Urothelium cell line (cell line): ENCODE results near the gene OR5AU1.

Source experiments
- DNase-seq: peaks from one replicate; pipeline ENCODE4 v3.0.0; 2011; ENCODE audit warnings: low spot score, mixed read lengths
- FAIRE-seq: peaks from 2 replicates; lab custom pipeline; 2011; peaks lifted over from hg19 to GRCh38; lab: Jason Lieb, UNC

OR5AU1 gene

DNA sequence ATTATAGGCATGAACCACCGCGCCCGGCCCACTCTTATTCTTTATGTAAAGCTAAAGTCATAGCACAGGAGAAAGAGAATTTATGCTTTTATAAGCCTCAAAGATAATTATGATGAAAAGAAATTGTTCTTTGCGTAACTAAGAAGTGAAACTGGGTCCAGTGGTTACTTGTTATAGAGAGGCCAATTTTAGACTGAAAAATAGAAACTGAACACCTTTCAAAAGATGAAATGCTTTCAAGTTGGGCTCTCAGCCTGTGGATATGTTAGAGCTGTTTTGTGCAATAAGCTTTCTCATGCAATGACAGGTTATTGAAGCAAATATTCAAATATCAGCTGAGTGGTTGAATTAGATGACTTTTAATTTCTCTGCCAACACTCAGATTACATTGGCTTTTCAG is 47.1 kb downstream of the OR5AU1 start:
- FAIRE-seq: no peak
- DNase-seq: no peak

DNA sequence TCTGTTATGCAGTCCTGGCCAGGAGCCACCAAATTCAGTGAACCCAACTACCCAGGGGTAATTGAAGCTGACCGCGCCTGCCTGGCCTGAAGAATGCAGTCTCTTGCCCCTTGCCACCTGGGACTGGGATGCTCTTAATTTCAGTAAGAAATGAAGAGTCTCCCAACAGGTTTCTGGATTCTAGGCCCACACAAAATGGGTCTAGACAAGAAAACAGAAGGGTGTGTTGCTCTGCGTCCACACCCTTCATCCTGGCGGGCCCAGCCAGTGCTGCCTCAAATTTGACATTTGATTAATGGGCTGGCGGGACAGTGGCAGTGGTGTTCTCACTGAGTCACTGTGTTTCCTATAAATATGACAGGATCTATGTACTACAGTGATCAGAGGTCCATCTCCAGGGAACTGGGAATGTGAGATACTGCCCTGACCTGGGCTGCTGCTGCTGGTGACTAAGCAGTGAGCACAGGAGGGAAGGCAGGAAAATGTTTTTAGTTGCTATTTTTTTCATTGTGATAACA is 48.5 kb downstream of the OR5AU1 start:
- DNase-seq (no peak), FAIRE-seq (no peak)

DNA sequence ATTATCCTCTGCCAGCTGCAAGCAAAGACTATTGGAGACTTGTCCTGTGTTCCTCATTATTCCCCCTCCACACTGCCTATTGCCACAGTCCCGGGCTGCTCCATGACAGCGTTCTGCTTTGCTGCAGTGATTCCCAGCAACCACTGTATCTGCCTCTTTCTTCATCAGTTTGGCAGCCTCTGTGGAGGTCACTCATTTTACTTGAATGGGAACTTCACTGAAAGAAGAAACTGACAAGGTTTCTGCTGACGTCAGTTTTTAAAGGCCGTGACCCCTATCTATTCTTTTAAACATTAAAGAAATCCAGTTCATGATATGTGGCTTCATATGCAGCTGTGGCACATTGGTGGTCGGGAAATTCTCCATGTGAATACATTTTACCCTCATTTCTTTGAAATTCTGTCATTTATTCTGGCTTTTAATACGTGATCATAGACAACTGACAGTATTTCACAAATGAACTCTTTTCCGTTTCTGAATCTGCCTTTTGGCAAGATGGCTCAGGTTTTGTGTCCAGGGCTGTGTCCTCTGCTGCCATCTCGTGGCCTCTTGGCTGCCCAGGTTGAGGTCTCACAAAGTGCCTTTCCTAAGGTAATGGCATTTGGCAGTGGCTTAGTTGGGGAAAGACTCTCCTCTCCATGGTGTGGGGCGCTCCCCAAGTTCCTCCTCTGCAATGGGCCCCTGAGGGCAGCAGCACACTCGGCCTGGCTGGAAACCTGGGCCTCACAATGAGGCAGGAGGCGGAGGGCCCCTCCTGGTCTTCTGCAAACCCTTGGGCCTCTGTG is 49.2 kb downstream of the OR5AU1 start:
- DNase-seq: peak; percentile 82
- FAIRE-seq: no peak

DNA sequence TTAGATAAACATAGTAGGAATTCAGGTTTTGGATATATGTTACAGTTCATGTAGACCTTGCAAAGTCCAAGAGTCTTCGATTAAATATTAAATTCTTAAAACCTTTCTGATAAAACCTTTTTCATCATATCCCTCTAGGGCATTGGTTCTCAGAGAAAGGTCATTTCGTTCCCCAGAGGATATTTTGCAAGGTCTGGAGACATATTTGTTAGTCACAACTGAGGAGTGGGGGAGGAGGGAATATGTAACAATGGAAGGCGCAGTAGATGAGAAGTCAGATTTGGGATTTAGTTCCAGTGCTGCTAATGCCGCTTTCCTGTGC is 49.7 kb downstream of the OR5AU1 start:
- FAIRE-seq (no peak), DNase-seq (no peak)

DNA sequence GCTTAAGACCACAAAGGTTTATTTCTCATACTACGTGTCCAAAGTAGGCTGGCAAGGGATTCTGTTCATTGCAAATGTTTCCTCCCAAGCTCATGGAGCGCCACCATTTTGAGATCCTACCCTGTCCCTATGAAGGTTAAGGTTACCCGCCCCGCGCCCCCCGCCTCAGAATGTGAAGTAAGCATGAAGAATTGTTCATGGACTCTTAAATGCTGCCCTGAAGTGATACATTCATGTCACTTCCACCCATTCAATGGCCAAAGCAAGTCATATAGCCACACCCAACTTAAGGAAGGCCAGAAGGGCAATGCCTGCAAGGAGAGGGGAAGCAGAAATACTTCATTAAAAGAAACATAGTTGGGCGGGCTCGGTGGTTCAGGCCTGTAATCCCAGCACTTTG is 50.8 kb downstream of the OR5AU1 start:
- DNase-seq: no peak
- no peak for FAIRE-seq
